Activated CD8-positive, alpha-beta T cell treated with anti-CD3 and anti-CD28 coated beads for 36 hours (primary cell): Measurements from ENCODE around the gene GRID1. TPM values are rescaled to one million over a fixed set of nuclear protein-coding genes. Genes with fewer than 3 reads are reported as not detected.

ENCODE experiments used
- ATAC-seq: fragments of 200-7000 bp; cut with Tn5 transposase; one replicate; pipeline ENCODE4 v1.10.0; 2021; ENCODE audit warnings: mild to moderate bottlenecking, moderate library complexity
- CTCF ChIA-PET: fragments of 350-600 bp; sonication (Branson Sonifier 250); formaldehyde crosslinking; loops from one replicate; lab custom pipeline; 2021; ENCODE audit warnings: antibody characterized with exemption; lab: Charles Lee
- POLR2A ChIA-PET: fragments of 350-600 bp; sonication (Branson Sonifier 250); formaldehyde crosslinking; loops from one replicate; lab custom pipeline; 2021; ENCODE audit warnings: antibody characterized with exemption; lab: Charles Lee
- DNase-seq: peaks from one replicate; pipeline ENCODE4 v3.0.0-alpha.2; 2020
- H3K27ac Mint-ChIP-seq: one replicate; pipeline ENCODE4 v1.8.0; 2021; ENCODE audit warnings: mild to moderate bottlenecking, mixed read lengths
- H3K27me3 Mint-ChIP-seq: one replicate; pipeline ENCODE4 v1.8.0; 2021; ENCODE audit warnings: mixed read lengths
- H3K36me3 Mint-ChIP-seq: one replicate; pipeline ENCODE4 v1.8.0; 2021; ENCODE audit warnings: low read depth, mixed read lengths
- H3K4me1 Mint-ChIP-seq: one replicate; pipeline ENCODE4 v1.8.0; 2021; ENCODE audit warnings: low read depth, mixed read lengths
- H3K4me3 Mint-ChIP-seq: one replicate; pipeline ENCODE4 v1.8.0; 2021; ENCODE audit warnings: mild to moderate bottlenecking, moderate library complexity, mixed read lengths
- H3K9me3 Mint-ChIP-seq: one replicate; pipeline ENCODE4 v1.8.0; 2021; ENCODE audit warnings: mixed read lengths
- CTCF ChIP-seq: fragments of 200-600 bp; IDR thresholded peaks from one replicate; pipeline ENCODE4 v1.8.0; 2022; ENCODE audit warnings: antibody characterized with exemption, mild to moderate bottlenecking
- intact Hi-C: fragments of 100-400 bp; cut with micrococcal nuclease; formaldehyde crosslinking; loops from one replicate; pipeline ENCODE4 v1.10.0; 2022
- total RNA-seq, 2 experiments: library from RNA; stranded (reverse); gene quantifications; one replicate each; pipeline ENCODE4 v1.2.3, GENCODE V29; 2021

GRID1 gene
- total RNA-seq, 2 experiments from 2014 or later: not detected

GRCh38 chr10:86172301-86172700 is 194.3 kb downstream of the GRID1 start:
- Mint-ChIP-seq H3K4me3 (no peak overlapping the region), H3K27me3 (peaks cover 2% of the 10 kb centered on the region), H3K4me1 (no peaks in the 10 kb centered on the region), H3K36me3 (no peaks in the 10 kb centered on the region), H3K27ac (no peak overlapping the region), H3K9me3 (no peaks in the 10 kb centered on the region)
- POLR2A ChIA-PET: no interaction called here
- intact Hi-C loops: no loop called here
- DNase-seq: no peak
- no peak for TF ChIP-seq CTCF
- ATAC-seq: no peak
- CTCF ChIA-PET: no interaction called here

GRCh38 chr10:86170255-86171108 is 196.1 kb downstream of the GRID1 start:
- ATAC-seq (no peak), DNase-seq (no peak)
- no peak overlapping the region for H3K27ac Mint-ChIP-seq
- peaks cover 2% of the 10 kb centered on the region for H3K27me3 Mint-ChIP-seq
- no peaks in the 10 kb centered on the region for H3K36me3 Mint-ChIP-seq
- intact Hi-C loops: no loop called here
- no peak overlapping the region for H3K4me3 Mint-ChIP-seq
- ChIA-PET CTCF (no interaction called here), POLR2A (interaction anchor here (0.8 kb wide), 1 partner anchor 15 kb away, joined by 4 read pairs; no protein-coding TSS in a partner anchor)
- no peaks in the 10 kb centered on the region for H3K9me3 Mint-ChIP-seq
- no peaks in the 10 kb centered on the region for H3K4me1 Mint-ChIP-seq
- TF ChIP-seq CTCF: no peak

- H3K27ac Mint-ChIP-seq: no peak overlapping the region
- POLR2A ChIA-PET: no interaction called here
- intact Hi-C loops: no loop called here
- H3K4me3 Mint-ChIP-seq: no peak overlapping the region
- CTCF ChIA-PET: no interaction called here
- no peaks in the 10 kb centered on the region for H3K36me3 Mint-ChIP-seq
- TF ChIP-seq CTCF: no peak
- no peaks in the 10 kb centered on the region for H3K9me3 Mint-ChIP-seq
- ATAC-seq (no peak), DNase-seq (no peak)
- H3K4me1 Mint-ChIP-seq: no peaks in the 10 kb centered on the region
- H3K27me3 Mint-ChIP-seq: peaks cover 2% of the 10 kb centered on the region
These were observed 196.9 kb downstream of the GRID1 start for GRCh38 chr10:86169506-86170254.

GRCh38 chr10:86169066-86169465 is 197.5 kb downstream of the GRID1 start:
- DNase-seq (no peak), ATAC-seq (no peak)
- Mint-ChIP-seq H3K27me3 (peaks cover 2% of the 10 kb centered on the region), H3K4me1 (no peaks in the 10 kb centered on the region), H3K27ac (no peak overlapping the region), H3K4me3 (no peak overlapping the region), H3K36me3 (no peaks in the 10 kb centered on the region), H3K9me3 (no peaks in the 10 kb centered on the region)
- intact Hi-C loops: no loop called here
- POLR2A ChIA-PET: no interaction called here
- no peak for TF ChIP-seq CTCF
- CTCF ChIA-PET: no interaction called here

GRCh38 chr10:86168256-86168655 is 198.3 kb downstream of the GRID1 start:
- intact Hi-C loops: no loop called here
- Mint-ChIP-seq H3K4me3 (no peak overlapping the region), H3K9me3 (no peaks in the 10 kb centered on the region), H3K27me3 (peaks cover 2% of the 10 kb centered on the region), H3K4me1 (no peaks in the 10 kb centered on the region), H3K36me3 (no peaks in the 10 kb centered on the region), H3K27ac (no peak overlapping the region)
- no peak for TF ChIP-seq CTCF
- CTCF ChIA-PET: no interaction called here
- no peak for DNase-seq
- POLR2A ChIA-PET: no interaction called here
- no peak for ATAC-seq
